ENCODE measurements around the gene PRDM5. TPM values are rescaled to one million over a fixed set of nuclear protein-coding genes. Genes with fewer than 3 reads are reported as not detected.

Gene PRDM5
- total and polyA plus RNA-seq, 12 donors, result 3.4 to 26.1 (median 12.3) TPM

DNA sequence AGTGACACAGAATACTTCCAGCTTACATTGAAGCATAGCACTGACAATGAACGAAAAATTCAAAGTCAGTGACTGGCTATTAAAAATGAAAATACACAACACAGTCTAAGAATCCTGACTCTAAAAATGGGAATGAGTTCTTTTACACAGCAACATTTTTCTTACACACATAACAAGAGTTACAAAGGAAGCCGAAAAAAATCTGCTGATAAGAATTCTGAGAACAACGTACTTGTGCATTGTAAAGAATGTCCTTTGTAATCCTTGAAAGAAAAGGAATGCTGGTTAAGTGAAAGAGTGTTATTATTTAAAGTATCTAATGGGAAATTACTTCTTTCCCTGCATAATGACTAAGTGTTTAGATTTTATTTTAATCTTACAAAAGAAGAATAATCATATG is 199.4 kb downstream of the PRDM5 start:
- intact Hi-C loops (cut with DNase I), result no loop called here
- 77 to 86% (median 81%) methylated on average over 3 of the region's 3 CpGs for WGBS, 4 donors

DNA sequence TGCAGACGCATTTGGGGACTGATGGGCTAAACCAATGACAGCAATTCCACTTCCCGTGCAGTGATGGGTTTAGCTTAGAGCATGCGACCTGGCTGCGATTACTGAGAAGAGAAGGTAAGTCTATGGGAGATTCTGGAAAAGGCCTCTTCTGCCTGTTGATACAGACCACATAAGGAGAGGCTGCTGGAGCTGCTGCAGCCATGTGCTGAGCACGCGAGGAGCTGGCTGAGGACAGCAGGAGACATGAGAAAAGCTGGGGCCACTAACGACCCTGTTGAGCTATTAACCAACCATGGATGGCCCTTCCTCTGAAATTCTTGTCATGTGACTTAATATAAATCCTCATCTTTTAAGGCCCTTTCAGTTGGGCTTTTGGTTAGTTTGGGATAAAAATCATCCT is 199.9 kb downstream of the PRDM5 start:
- DNase-seq, result no peak
- Histone ChIP-seq H3K27me3 (no peaks in the 10 kb centered on the region), H3K9me3 (replicated peaks in 1 of 3) (no peaks in the 10 kb centered on the region), H3K27ac (no peak overlapping the region), H3K4me1 (replicated peaks in 1 of 2) (peaks cover 0 to 4% of the 10 kb centered on the region in 2 donors), H3K4me3 (no peak overlapping the region), H3K36me3 (replicated peaks in 1 of 2) (no peaks in the 10 kb centered on the region)
- 91 to 97% (median 94%) methylated on average over 7 of the region's 7 CpGs for WGBS, 4 donors
- intact Hi-C loops (cut with DNase I), result no loop called here
- TF ChIP-seq POLR2A (IDR thresholded peaks at IDR 0.05), result no peak

More for the DNA sequence above, 199.4 kb downstream of the PRDM5 start:
- no peaks in the 10 kb centered on the region for H3K27me3 ChIP-seq
- no peak overlapping the region for H3K27ac ChIP-seq
- H3K4me3 ChIP-seq, result no peak overlapping the region
- H3K9me3 ChIP-seq (replicated peaks in 1 of 3), result no peaks in the 10 kb centered on the region
- H3K4me1 ChIP-seq (replicated peaks in 1 of 2), result peaks cover 0 to 4% of the 10 kb centered on the region in 2 donors
- DNase-seq, result no peak
- no peak for TF ChIP-seq POLR2A (IDR thresholded peaks at IDR 0.05)
- TF ChIP-seq, protein P1, sequence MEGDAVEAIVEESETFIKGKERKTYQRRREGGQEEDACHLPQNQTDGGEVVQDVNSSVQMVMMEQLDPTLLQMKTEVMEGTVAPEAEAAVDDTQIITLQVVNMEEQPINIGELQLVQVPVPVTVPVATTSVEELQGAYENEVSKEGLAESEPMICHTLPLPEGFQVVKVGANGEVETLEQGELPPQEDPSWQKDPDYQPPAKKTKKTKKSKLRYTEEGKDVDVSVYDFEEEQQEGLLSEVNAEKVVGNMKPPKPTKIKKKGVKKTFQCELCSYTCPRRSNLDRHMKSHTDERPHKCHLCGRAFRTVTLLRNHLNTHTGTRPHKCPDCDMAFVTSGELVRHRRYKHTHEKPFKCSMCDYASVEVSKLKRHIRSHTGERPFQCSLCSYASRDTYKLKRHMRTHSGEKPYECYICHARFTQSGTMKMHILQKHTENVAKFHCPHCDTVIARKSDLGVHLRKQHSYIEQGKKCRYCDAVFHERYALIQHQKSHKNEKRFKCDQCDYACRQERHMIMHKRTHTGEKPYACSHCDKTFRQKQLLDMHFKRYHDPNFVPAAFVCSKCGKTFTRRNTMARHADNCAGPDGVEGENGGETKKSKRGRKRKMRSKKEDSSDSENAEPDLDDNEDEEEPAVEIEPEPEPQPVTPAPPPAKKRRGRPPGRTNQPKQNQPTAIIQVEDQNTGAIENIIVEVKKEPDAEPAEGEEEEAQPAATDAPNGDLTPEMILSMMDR (IDR thresholded peaks at IDR 0.05), result no peak
- H3K36me3 ChIP-seq (replicated peaks in 1 of 2), result no peaks in the 10 kb centered on the region

DNA sequence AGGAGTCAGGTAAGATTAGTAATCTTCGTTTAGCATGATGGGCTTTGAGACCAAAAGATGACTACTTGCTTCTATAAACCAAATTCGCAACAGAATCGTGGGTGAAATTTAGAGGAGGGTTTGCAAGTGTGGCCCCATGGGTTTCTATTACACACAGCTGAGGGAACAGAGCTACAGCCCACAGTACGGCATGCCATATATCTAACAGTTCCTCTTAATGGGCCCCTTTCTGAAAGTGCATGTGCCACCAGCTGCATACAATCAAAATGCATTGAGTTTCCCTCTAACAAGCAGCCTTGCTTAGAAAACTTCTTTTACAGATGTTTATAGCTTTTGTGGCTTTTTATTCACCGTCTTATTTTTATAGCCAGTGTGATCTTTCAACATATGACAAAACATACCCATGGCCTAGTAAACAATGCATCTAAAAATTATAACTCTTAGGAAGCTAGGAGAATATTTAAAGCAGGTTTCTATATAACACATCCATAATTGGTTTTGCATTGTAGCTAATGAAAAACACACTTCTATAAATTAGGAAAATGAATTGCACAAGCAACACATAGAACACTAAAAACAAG is 202.1 kb downstream of the PRDM5 start:
- intact Hi-C loops (cut with DNase I), result no loop called here
- H3K27ac ChIP-seq, result no peak overlapping the region
- DNase-seq, result no peak

DNA sequence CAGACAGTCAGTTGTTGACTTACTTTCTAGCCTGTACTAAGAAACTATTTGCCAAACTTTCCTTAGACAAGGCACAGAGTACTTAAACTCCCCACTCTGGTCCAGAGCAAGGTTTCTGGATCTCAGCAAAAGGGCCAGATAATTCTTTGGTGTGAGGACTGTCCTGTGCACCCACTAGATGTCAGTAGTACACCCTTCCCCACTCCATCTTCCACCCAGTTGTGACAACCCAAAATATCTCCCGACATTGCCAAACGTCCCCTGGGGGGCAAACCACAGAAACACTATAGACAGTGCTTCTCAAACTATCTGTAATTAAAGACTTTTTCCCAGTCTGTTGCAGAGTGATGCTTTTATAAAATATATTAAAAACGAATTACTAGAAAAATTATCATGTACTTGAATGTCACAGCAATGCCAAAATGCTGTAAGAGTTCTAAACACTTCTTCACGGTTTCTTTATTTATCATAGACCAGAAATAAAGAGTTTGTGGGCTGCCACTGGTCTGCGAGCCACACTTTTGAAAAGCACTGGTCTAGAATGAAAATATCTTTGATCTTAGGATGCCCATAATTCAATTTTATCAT is 203.5 kb downstream of the PRDM5 start:
- H3K36me3 ChIP-seq (replicated peaks in 1 of 2), result no peaks in the 10 kb centered on the region
- intact Hi-C loops (cut with DNase I), result loop anchor here in 1 of 2 donors (10.0 kb wide), 1 partner anchor 206 kb away; the partner anchor contains the start of gene PRDM5
- DNase-seq, result peak in 6 of 7 donors; percentile 14 to 54 (median 36)
- no peak overlapping the region for H3K27ac ChIP-seq
- 23 to 38% (median 28%) methylated on average over 5 of the region's 5 CpGs for WGBS, 4 donors
- H3K4me3 ChIP-seq, result no peak overlapping the region
- TF ChIP-seq, protein P1 (IDR thresholded peaks at IDR 0.05), result peak; percentile 31 to 72 (median 60)
- TF ChIP-seq POLR2A (IDR thresholded peaks at IDR 0.05), result no peak
- no peaks in the 10 kb centered on the region for H3K27me3 ChIP-seq
- no peaks in the 10 kb centered on the region for H3K9me3 ChIP-seq (replicated peaks in 1 of 3)
- H3K4me1 ChIP-seq (replicated peaks in 1 of 2), result peaks cover 0 to 4% of the 10 kb centered on the region in 2 donors

More for the DNA sequence above, 202.1 kb downstream of the PRDM5 start:
- Histone ChIP-seq H3K27me3 (no peaks in the 10 kb centered on the region), H3K9me3 (replicated peaks in 1 of 3) (no peaks in the 10 kb centered on the region), H3K4me3 (no peak overlapping the region), H3K4me1 (replicated peaks in 1 of 2) (peaks cover 0 to 4% of the 10 kb centered on the region in 2 donors), H3K36me3 (replicated peaks in 1 of 2) (no peaks in the 10 kb centered on the region)
- WGBS, 4 donors, result 87 to 91% (median 90%) methylated on average over 5 of the region's 5 CpGs
- TF ChIP-seq, protein P1 (IDR thresholded peaks at IDR 0.05), result no peak
- no peak for TF ChIP-seq POLR2A (IDR thresholded peaks at IDR 0.05)
